ENCODE measurements around the gene PPIE. TPM values are rescaled to one million over a fixed set of nuclear protein-coding genes. Genes with fewer than 3 reads are reported as not detected.

The PPIE gene
- total RNA-seq, 3 donors from 2014 or later: 30.9 to 46.8 (median 41.8) TPM

DNA sequence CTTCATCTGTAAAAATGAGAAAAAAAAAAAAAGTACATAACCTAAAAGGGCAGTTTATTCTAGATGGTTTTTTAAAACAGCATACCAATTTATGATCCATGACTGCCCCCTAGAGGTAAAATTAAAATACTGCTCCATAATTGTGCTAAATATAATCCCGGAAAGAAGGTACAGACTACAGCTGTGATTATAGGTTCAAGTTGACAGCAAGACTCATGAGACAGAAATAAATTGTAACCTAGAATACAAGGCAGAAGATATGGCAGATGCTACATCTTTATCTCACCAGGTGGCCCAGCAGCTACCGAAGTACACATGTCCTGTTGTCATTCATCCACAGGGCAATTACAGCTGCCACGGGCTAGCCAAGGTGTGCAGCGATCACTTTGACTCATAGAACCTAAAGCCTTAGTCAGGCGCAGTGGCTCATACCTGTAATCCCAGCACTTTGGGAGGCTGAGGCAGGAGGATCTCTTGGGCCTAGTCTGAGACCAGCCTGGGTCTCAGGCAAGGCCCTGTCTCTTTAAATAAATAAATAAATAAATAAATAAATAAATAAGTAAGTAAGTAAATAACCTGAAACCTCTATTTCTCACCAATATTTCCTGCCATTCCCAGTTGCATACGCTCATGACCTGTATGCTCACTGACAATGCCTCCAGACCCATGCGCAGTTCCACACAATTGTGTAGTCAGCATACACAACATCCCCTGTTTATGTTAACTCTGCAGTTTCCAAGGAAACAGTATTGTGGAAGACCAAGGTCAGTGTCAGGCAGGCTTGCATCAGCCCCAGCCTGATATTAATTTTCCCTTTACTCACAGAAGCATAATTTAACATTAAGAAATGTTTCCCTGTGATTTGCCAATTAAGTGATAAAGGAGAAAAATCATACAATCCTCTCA is 18.3 kb upstream of the PPIE start:
- Histone ChIP-seq H3K36me3 (ENCODE audit: low read depth) (no peaks in the 10 kb centered on the region), H3K9me3 (no peaks in the 10 kb centered on the region), H3K4me1 (ENCODE audit: low read depth) (no peaks in the 10 kb centered on the region), H3K4me3 (no peak overlapping the region)
- TF ChIP-seq, protein P1, sequence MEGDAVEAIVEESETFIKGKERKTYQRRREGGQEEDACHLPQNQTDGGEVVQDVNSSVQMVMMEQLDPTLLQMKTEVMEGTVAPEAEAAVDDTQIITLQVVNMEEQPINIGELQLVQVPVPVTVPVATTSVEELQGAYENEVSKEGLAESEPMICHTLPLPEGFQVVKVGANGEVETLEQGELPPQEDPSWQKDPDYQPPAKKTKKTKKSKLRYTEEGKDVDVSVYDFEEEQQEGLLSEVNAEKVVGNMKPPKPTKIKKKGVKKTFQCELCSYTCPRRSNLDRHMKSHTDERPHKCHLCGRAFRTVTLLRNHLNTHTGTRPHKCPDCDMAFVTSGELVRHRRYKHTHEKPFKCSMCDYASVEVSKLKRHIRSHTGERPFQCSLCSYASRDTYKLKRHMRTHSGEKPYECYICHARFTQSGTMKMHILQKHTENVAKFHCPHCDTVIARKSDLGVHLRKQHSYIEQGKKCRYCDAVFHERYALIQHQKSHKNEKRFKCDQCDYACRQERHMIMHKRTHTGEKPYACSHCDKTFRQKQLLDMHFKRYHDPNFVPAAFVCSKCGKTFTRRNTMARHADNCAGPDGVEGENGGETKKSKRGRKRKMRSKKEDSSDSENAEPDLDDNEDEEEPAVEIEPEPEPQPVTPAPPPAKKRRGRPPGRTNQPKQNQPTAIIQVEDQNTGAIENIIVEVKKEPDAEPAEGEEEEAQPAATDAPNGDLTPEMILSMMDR (IDR thresholded peaks at IDR 0.05): peak; percentile 33
- intact Hi-C loops (cut with DNase I, micrococcal nuclease): loop anchor here in 1 of 2 donors (10.0 kb wide), 1 partner anchor 116 kb away; no protein-coding TSS in a partner anchor
- ATAC-seq (peak; percentile 81), DNase-seq (peak in 1 of 3 donors; percentile 20)

GRCh38 chr1:39721664-39722063 is 17.0 kb upstream of the PPIE start:
- H3K4me3 ChIP-seq: no peak overlapping the region
- no peaks in the 10 kb centered on the region for H3K4me1 ChIP-seq (ENCODE audit: low read depth)
- TF ChIP-seq, protein P1 (IDR thresholded peaks at IDR 0.05): no peak
- DNase-seq (no peak), ATAC-seq (no peak)
- no peaks in the 10 kb centered on the region for H3K9me3 ChIP-seq
- H3K36me3 ChIP-seq (ENCODE audit: low read depth): no peaks in the 10 kb centered on the region
- intact Hi-C loops (cut with DNase I, micrococcal nuclease): loop anchor here in 1 of 2 donors (10.0 kb wide), 1 partner anchor 117 kb away; no protein-coding TSS in a partner anchor

DNA sequence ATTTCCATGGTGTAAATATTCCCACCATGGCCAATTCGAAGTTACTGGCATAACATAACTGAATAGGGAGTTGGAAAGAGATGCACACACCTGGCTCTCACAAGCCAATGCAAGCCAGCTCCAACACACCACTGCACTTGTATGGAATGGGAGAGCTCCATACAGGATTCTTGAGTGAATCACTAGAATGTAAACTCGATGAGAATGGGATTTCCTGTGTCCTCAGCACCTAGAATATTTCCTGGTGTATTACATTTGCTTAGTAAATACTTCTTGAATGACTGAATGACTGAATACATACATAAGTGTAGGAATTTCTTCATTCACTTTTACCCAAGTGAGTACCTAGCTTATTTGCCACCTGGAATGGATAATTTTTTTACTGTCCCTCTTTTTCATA is 16.2 kb upstream of the PPIE start:
- TF ChIP-seq, protein P1 (IDR thresholded peaks at IDR 0.05): no peak
- ATAC-seq (no peak), DNase-seq (no peak)
- intact Hi-C loops (cut with DNase I, micrococcal nuclease): loop anchor here in 1 of 2 donors (10.0 kb wide), 1 partner anchor 118 kb away; no protein-coding TSS in a partner anchor
- no peaks in the 10 kb centered on the region for H3K9me3 ChIP-seq
- no peaks in the 10 kb centered on the region for H3K36me3 ChIP-seq (ENCODE audit: low read depth)
- H3K4me3 ChIP-seq: no peak overlapping the region
- no peaks in the 10 kb centered on the region for H3K4me1 ChIP-seq (ENCODE audit: low read depth)

GRCh38 chr1:39726600-39726999 is 12.1 kb upstream of the PPIE start:
- TF ChIP-seq, protein P1 (IDR thresholded peaks at IDR 0.05): no peak
- ATAC-seq (no peak), DNase-seq (no peak)
- H3K4me3 ChIP-seq: no peak overlapping the region
- intact Hi-C loops (cut with DNase I, micrococcal nuclease): loop anchor here in 1 of 2 donors (10.0 kb wide), 1 partner anchor 122 kb away; no protein-coding TSS in a partner anchor
- no peaks in the 10 kb centered on the region for H3K9me3 ChIP-seq
- no peaks in the 10 kb centered on the region for H3K4me1 ChIP-seq (ENCODE audit: low read depth)
- H3K36me3 ChIP-seq (ENCODE audit: low read depth): no peaks in the 10 kb centered on the region

DNA sequence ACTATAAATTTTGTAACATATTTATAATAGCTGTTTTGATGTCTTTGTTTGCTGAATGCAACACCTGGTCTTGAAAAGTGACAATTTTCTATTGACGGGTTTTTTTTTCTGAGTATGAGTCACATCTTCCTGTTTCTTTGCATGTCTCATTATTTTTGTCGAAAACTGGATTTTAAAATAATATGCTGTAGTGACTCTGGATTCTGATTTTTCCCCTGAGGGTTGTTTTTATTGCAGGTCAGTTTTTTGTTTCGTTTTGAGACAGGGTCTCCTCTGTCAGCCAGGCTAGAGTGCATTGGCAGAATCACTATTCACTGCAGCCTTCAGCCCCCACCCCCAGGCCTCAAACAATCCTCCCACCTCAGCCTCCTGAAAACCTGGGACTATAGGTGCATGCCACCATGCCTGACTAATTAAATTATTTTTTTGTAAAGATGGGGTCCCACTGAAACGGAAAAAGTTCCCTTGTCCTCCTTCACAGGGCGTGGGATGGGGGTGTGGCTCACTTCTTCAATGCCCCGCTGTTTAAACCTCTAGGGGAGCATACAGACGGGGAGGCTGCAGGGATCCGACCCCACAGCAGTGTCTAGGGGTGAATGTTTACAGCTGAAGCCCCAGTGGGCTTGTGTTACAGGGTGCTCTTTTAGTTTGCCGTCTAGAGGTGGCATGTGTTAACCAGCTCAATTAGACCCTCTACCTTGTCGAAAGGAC is 11.3 kb upstream of the PPIE start:
- no peak overlapping the region for H3K4me3 ChIP-seq
- H3K36me3 ChIP-seq (ENCODE audit: low read depth): no peaks in the 10 kb centered on the region
- H3K4me1 ChIP-seq (ENCODE audit: low read depth): no peaks in the 10 kb centered on the region
- intact Hi-C loops (cut with DNase I, micrococcal nuclease): loop anchor here in 1 of 2 donors (10.0 kb wide), 1 partner anchor 123 kb away; no protein-coding TSS in a partner anchor
- TF ChIP-seq, protein P1 (IDR thresholded peaks at IDR 0.05): no peak
- DNase-seq (no peak), ATAC-seq (no peak)
- no peaks in the 10 kb centered on the region for H3K9me3 ChIP-seq
